OCI-LY7 (cell line): Measurements from ENCODE around the gene PSKH1. TPM values are rescaled to one million over a fixed set of nuclear protein-coding genes. Genes with fewer than 3 reads are reported as not detected.

ENCODE experiments used
- BruUV-seq: library from RNA; stranded (reverse); fragments of 400-500 nt; replicated peaks from 2 replicates; lab custom pipeline; 2021; lab: Mats Ljungman, UMichigan
- CTCF ChIA-PET: fragments of 300-600 bp; sonication (Branson Sonifier 250); formaldehyde crosslinking; loops from one replicate; lab custom pipeline; 2022; ENCODE audit warnings: antibody characterized with exemption; ENCODE audit not compliant: unreplicated experiment; lab: Charles Lee
- POLR2A ChIA-PET: fragments of 300-600 bp; sonication (Branson Sonifier 250); formaldehyde crosslinking; loops from one replicate; lab custom pipeline; 2022; ENCODE audit warnings: antibody characterized with exemption; lab: Charles Lee
- DNase-seq: peaks from one replicate; pipeline ENCODE4 v3.0.0-alpha.2; 2015; ENCODE audit warnings: low spot score
- H2AFZ ChIP-seq: fragments of 200-600 bp; sonication (generic), shearing (Covaris generic); 2 replicates; pipeline ENCODE4 v1.6.1; 2014; ENCODE audit warnings: mild to moderate bottlenecking, antibody characterized with exemption, low read length, moderate library complexity
- H3K27ac ChIP-seq: fragments of 200-600 bp; sonication (generic); 2 replicates; pipeline ENCODE4 v1.5.1; 2014; ENCODE audit warnings: mixed run types, low read depth, mild to moderate bottlenecking, moderate library complexity, low read length, inconsistent platforms; ENCODE audit not compliant: poor library complexity, severe bottlenecking
- H3K36me3 ChIP-seq: fragments of 200-600 bp; sonication (generic); 2 replicates; pipeline ENCODE4 v1.6.1; 2014; ENCODE audit warnings: mild to moderate bottlenecking, antibody characterized with exemption, low read length, moderate library complexity, mixed read lengths; ENCODE audit not compliant: insufficient read depth
- H3K4me1 ChIP-seq: fragments of 200-600 bp; sonication (generic); 2 replicates; pipeline ENCODE4 v1.5.1; 2014; ENCODE audit warnings: mild to moderate bottlenecking, low read length; ENCODE audit not compliant: insufficient read depth, poor library complexity, severe bottlenecking
- H3K4me2 ChIP-seq: fragments of 200-600 bp; sonication (generic); 2 replicates; pipeline ENCODE4 v1.6.1; 2014; ENCODE audit warnings: mild to moderate bottlenecking, low read length
- H3K4me3 ChIP-seq: fragments of 200-600 bp; sonication (generic); 2 replicates; pipeline ENCODE4 v1.5.1; 2014; ENCODE audit warnings: mild to moderate bottlenecking, low read depth, low read length; ENCODE audit not compliant: poor library complexity, severe bottlenecking
- H3K79me2 ChIP-seq: fragments of 200-600 bp; sonication (generic); 2 replicates; pipeline ENCODE4 v1.6.1; 2016; ENCODE audit warnings: low read depth, mild to moderate bottlenecking, low read length, moderate library complexity, mixed read lengths; ENCODE audit not compliant: insufficient read depth
- H3K9me2 ChIP-seq: fragments of 200-600 bp; sonication (generic); 2 replicates; pipeline ENCODE4 v1.6.1; 2016; ENCODE audit warnings: mild to moderate bottlenecking, low read length, mixed read lengths; ENCODE audit not compliant: insufficient read depth
- H3K9me3 ChIP-seq: fragments of 200-600 bp; sonication (generic); 2 replicates; pipeline ENCODE4 v1.6.1; 2014; ENCODE audit warnings: mild to moderate bottlenecking, mixed run types, low read length, mixed read lengths
- H4K20me1 ChIP-seq: fragments of 200-600 bp; sonication (generic); 2 replicates; pipeline ENCODE4 v1.6.1; 2014; ENCODE audit warnings: mild to moderate bottlenecking, antibody characterized with exemption, low read length, moderate library complexity, mixed read lengths; ENCODE audit not compliant: insufficient read depth
- EZH2phosphoT487 ChIP-seq: fragments of 200-600 bp; sonication (generic); IDR thresholded peaks from 2 replicates; pipeline ENCODE4 v1.6.1; 2018; ENCODE audit warnings: low read depth, borderline replicate concordance, mild to moderate bottlenecking, mixed run types, antibody characterized with exemption, low read length, moderate library complexity, mixed read lengths
- intact Hi-C: fragments of 100-400 bp; cut with micrococcal nuclease; formaldehyde crosslinking; loops from one replicate; pipeline ENCODE4 v1.10.0; 2022; ENCODE audit not compliant: unreplicated experiment
- total RNA-seq, 2 experiments: library from RNA; depleted of rRNA in 1 of 2; stranded (reverse); fragments of >200 nt in 1 of 2; shearing (Covaris generic) in 1 of 2; gene quantifications; 2 replicates each; pipeline ENCODE4 v1.2.3, GENCODE V29; 2014 to 2022
- TF ChIP-seq, protein P1 (sequence below): fragments of 200-600 bp; sonication (generic); conservative IDR thresholded peaks from 2 replicates; pipeline ENCODE4 v1.5.1; 2014; ENCODE audit warnings: mild to moderate bottlenecking, antibody characterized with exemption, low read length, moderate library complexity, mixed read lengths

Gene PSKH1
- total RNA-seq, 2 experiments from 2014 or later, result 10.4 to 27.1 TPM

DNA sequence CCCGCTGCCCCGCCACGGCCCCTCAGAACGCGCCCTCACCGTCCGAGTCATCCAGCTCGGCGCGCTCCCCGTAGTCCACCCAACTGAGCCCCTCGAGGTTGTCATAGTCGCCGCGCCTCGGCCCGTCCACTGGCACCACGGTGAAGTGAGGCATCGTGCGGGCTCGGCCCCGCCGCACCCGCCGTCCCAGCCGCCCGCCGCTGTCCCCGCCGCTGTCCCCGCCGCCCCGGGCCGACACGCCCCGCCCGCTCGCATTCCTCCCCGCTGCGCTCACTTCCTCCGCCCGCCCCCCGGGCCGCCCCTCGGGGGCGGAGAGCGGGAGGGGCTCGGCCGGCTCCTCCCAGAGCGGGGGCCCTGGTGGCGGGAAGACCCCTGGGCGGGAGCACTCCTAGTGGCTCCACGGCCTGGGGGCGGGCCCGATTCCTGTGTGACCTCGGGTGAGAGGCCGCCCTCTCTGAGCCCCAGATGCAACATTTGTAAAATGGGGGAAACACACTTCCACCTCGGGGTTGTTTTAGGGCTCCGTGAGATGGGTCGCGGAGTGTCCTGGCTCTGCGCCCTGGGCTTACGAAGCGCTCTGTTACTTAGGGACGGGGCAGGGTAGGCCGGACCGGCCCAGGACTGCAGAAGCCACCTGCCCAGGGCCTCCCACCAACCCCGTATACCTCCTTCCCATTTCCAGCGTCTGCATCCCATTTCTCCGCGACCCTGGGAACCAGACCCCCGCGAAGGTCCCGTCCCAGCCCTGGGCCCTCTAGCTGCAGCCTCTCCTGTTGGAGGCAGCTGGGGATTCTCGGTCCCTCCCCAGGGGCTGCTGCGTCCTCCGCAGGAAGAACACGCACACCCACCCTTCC, 75.6 kb downstream of the PSKH1 start, which contains the start of gene SLC12A4:
Gene SLC12A4, minus strand, starts transcription at position 238 of the 854 bp plus-strand sequence. Its CDS starts 84 bp downstream, at position 154.
- Histone ChIP-seq H4K20me1 (no peaks in the 10 kb centered on the region), H3K9me2 (no peaks in the 10 kb centered on the region), H2AFZ (peak within 1 kb of the TSS; percentile 85), H3K79me2 (no peaks in the 10 kb centered on the region), H3K36me3 (no peaks in the 10 kb centered on the region), H3K9me3 (no peaks in the 10 kb centered on the region), H3K27ac (no peak within 1 kb of the TSS), H3K4me1 (peaks cover 34% of the 10 kb centered on the region), H3K4me3 (peak within 1 kb of the TSS; percentile 86), H3K4me2 (peak within 1 kb of the TSS; percentile 84)
- POLR2A ChIA-PET, result no interaction called here
- DNase-seq, result peak; percentile 89
- no TSS peak for BruUV-seq
- intact Hi-C loops, result loop anchor here (1.0 to 2.0 kb wide), 2 partner anchors 25 to 72 kb away; no protein-coding TSS in a partner anchor
- TF ChIP-seq EZH2phosphoT487, result no peak
- TF ChIP-seq, protein P1, sequence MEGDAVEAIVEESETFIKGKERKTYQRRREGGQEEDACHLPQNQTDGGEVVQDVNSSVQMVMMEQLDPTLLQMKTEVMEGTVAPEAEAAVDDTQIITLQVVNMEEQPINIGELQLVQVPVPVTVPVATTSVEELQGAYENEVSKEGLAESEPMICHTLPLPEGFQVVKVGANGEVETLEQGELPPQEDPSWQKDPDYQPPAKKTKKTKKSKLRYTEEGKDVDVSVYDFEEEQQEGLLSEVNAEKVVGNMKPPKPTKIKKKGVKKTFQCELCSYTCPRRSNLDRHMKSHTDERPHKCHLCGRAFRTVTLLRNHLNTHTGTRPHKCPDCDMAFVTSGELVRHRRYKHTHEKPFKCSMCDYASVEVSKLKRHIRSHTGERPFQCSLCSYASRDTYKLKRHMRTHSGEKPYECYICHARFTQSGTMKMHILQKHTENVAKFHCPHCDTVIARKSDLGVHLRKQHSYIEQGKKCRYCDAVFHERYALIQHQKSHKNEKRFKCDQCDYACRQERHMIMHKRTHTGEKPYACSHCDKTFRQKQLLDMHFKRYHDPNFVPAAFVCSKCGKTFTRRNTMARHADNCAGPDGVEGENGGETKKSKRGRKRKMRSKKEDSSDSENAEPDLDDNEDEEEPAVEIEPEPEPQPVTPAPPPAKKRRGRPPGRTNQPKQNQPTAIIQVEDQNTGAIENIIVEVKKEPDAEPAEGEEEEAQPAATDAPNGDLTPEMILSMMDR, result no peak
- CTCF ChIA-PET, result no interaction called here

DNA sequence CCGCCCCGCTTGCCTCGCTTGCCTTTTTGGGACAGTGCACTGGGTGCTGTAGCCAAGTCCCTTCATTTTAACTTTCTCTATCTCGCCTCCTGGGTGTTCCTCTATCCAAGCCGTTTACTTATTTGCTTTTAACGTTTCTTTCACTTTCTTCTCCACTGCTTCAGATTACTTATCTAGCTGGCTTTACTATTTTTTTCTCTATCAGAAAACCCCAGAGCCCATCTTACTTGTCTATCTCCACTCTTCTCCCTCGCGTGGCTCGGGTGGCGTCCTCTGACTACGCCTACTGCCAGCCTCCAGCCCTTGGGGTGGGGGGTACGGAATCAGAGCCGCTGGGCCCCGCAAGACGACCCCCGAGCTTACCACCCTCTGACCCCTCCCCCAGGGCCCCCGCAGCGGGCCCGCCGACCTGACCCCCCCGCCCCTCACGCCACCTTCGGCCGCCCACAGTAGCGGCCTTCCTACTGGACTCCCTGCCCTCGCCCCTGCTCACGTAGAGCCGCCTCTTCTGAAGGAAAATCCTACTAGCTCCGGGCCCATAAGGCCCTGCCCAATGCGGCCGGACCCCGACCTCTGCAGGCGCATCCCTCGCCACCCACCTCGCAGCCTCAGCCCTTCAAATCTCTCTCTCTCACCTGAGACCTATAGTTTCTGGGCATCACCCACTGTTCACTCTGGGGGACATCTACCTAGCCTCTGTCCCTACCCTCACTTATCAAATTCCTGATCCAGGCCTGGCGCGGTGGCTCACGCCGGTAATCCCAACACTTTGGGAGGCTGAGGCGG, 76.4 kb downstream of the PSKH1 start:
- Histone ChIP-seq H3K36me3 (no peaks in the 10 kb centered on the region), H3K9me3 (no peaks in the 10 kb centered on the region), H3K27ac (no peak overlapping the region), H3K9me2 (no peaks in the 10 kb centered on the region), H4K20me1 (no peaks in the 10 kb centered on the region), H3K4me2 (peak overlapping the region; percentile 84), H3K4me3 (peak overlapping the region; percentile 86), H3K79me2 (no peaks in the 10 kb centered on the region), H2AFZ (peak overlapping the region; percentile 85; the same call in 1 of the 2 replicates), H3K4me1 (peaks cover 34% of the 10 kb centered on the region)
- no peak for DNase-seq
- intact Hi-C loops, result loop anchor here (2.0 kb wide), 1 partner anchor 71 kb away; no protein-coding TSS in a partner anchor
- CTCF ChIA-PET, result no interaction called here
- POLR2A ChIA-PET, result interaction anchor here (0.9 kb wide), 1 partner anchor 53 kb away, joined by 3 read pairs; the partner anchor contains the start of genes DDX28 and DUS2
- TF ChIP-seq, protein P1, result no peak
- TF ChIP-seq EZH2phosphoT487, result no peak
- no TSS peak for BruUV-seq
